ENCODE data around the gene FCHSD1. TPM values are rescaled to one million over a fixed set of nuclear protein-coding genes. Genes with fewer than 3 reads are reported as not detected.

The FCHSD1 gene
- total and polyA plus RNA-seq, 2 donors (not counting 1 experiment from before 2014, with no cell fraction given), result 123 to 193 TPM

- no peak for TF ChIP-seq EZH2 (IDR thresholded peaks at IDR 0.05; ENCODE audit: borderline replicate concordance, insufficient read depth, low read depth, low read length, poor library complexity, severe bottlenecking)
- TF ChIP-seq, protein P1, sequence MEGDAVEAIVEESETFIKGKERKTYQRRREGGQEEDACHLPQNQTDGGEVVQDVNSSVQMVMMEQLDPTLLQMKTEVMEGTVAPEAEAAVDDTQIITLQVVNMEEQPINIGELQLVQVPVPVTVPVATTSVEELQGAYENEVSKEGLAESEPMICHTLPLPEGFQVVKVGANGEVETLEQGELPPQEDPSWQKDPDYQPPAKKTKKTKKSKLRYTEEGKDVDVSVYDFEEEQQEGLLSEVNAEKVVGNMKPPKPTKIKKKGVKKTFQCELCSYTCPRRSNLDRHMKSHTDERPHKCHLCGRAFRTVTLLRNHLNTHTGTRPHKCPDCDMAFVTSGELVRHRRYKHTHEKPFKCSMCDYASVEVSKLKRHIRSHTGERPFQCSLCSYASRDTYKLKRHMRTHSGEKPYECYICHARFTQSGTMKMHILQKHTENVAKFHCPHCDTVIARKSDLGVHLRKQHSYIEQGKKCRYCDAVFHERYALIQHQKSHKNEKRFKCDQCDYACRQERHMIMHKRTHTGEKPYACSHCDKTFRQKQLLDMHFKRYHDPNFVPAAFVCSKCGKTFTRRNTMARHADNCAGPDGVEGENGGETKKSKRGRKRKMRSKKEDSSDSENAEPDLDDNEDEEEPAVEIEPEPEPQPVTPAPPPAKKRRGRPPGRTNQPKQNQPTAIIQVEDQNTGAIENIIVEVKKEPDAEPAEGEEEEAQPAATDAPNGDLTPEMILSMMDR (IDR thresholded peaks at IDR 0.05), result no peak
- ChIA-PET POLR2A (interaction anchor here (0.7 to 4.4 kb wide), 4 partner anchors 8 to 24 kb away, joined by 3 to 34 read pairs (median 7); partner anchors contain the start of genes HDAC3 and RELL2), CTCF (interaction anchor here (0.7 to 28.1 kb wide), 8 partner anchors 9 to 971 kb away, joined by 3 to 760 read pairs (median 21); partner anchors contain the start of genes HDAC3, RELL2 and TAF7)
- Mint-ChIP-seq H3K4me3 (peak overlapping the region; percentile 93), H3K4me1 (peaks cover 68% of the 10 kb centered on the region), H3K27ac (peak overlapping the region; percentile 81), H3K27me3 (no peaks in the 10 kb centered on the region), H3K9me3 (ENCODE audit: insufficient read depth) (no peaks in the 10 kb centered on the region)
- 71% methylated on average over 2 of the region's 9 CpGs for WGBS (ENCODE audit: insufficient coverage)
- H3K4me2 ChIP-seq (replicated peaks; ENCODE audit: low read depth, low read length, poor library complexity, severe bottlenecking), result peak overlapping the region; percentile 84
- no peaks in the 10 kb centered on the region for H3K27me3 ChIP-seq (replicated peaks in 1 of 4; ENCODE audit: control extremely low read depth in 1 of 4, control insufficient read depth in 3 of 4, insufficient read depth in 4 of 4, low read length in 3 of 4)
- peak overlapping the region; percentile 11 to 92 for H3K27ac ChIP-seq (ENCODE audit: low read length in 2 of 2)
- no peak for ATAC-seq (ENCODE audit: low read depth)
- H3K9me3 ChIP-seq (ENCODE audit: control extremely low read depth in 1 of 3, control insufficient read depth in 2 of 3, insufficient read depth in 1 of 3, low read length in 2 of 3), result peaks cover 0 to 4% (median 0%) of the 10 kb centered on the region in 3 donors
- H4K20me1 ChIP-seq (ENCODE audit: control insufficient read depth, insufficient read depth, low read length, poor library complexity, severe bottlenecking), result peaks cover 9% of the 10 kb centered on the region
- peaks cover 2 to 15% of the 10 kb centered on the region in 2 experiments for H3K36me3 ChIP-seq (replicated peaks in 1 of 2; ENCODE audit: control extremely low read depth in 1 of 2, control insufficient read depth in 1 of 2, extremely low read depth in 1 of 2, insufficient read depth in 2 of 2, low read length in 1 of 2)
- intact Hi-C loops (cut with micrococcal nuclease), result no loop called here
- peak overlapping the region; percentile 93 for H3K9ac ChIP-seq (ENCODE audit: low read length)
- peak overlapping the region in 3 of 5 experiments; percentile 13 to 92 (median 84) for H3K4me3 ChIP-seq (ENCODE audit: control extremely low read depth in 1 of 5, extremely low read depth in 1 of 5, insufficient read depth in 1 of 5, low read depth in 2 of 5, low read length in 4 of 5)
- H3K4me1 ChIP-seq (ENCODE audit: control insufficient read depth in 2 of 2, insufficient read depth in 2 of 2, low read length in 2 of 2), result peaks cover 37 to 48% of the 10 kb centered on the region in 2 donors
- H2AFZ ChIP-seq (ENCODE audit: insufficient read depth, low read depth, low read length, poor library complexity, severe bottlenecking), result no peak overlapping the region
- no peak for DNase-seq
- H3K79me2 ChIP-seq (ENCODE audit: control insufficient read depth, insufficient read depth, low read length), result peaks cover 91% of the 10 kb centered on the region
Measured at GRCh38 chr5:141615991-141616720, 35.1 kb downstream of the FCHSD1 start.

DNA sequence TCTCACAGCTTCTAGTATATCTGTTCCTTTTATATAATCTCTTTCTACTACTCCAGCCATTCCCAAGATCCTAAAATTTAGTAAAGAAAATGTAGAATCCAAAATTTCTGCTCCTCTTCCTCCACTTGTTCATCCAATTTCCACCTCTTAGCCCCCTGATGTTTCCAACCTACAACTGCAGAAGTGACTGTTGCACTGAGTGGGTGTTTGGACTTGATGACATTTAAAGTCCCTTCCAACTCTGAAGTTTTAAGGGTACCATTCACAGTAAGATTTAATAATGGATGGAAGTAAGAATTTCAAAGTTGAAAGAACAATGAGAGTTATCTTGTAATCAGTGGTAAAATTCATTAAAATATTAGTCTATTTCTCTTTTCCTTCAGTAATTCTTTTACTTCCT lies 37.9 kb downstream of the FCHSD1 start:
- peaks cover 73% of the 10 kb centered on the region for H3K4me1 Mint-ChIP-seq
- DNase-seq (no peak), ATAC-seq (ENCODE audit: low read depth) (no peak)
- intact Hi-C loops (cut with micrococcal nuclease), result no loop called here
- Histone ChIP-seq H3K27ac (ENCODE audit: low read length in 2 of 2) (peak overlapping the region in 1 of 2 donors; percentile 12), H4K20me1 (ENCODE audit: control insufficient read depth, insufficient read depth, low read length, poor library complexity, severe bottlenecking) (peaks cover 15% of the 10 kb centered on the region), H3K4me1 (ENCODE audit: control insufficient read depth in 2 of 2, insufficient read depth in 2 of 2, low read length in 2 of 2) (peaks cover 41 to 60% of the 10 kb centered on the region in 2 donors), H3K4me3 (ENCODE audit: control extremely low read depth in 1 of 5, extremely low read depth in 1 of 5, insufficient read depth in 1 of 5, low read depth in 2 of 5, low read length in 4 of 5) (no peak overlapping the region), H3K79me2 (ENCODE audit: control insufficient read depth, insufficient read depth, low read length) (peaks cover 99% of the 10 kb centered on the region), H3K36me3 (replicated peaks in 1 of 2; ENCODE audit: control extremely low read depth in 1 of 2, control insufficient read depth in 1 of 2, extremely low read depth in 1 of 2, insufficient read depth in 2 of 2, low read length in 1 of 2) (peaks cover 0 to 2% of the 10 kb centered on the region in 2 experiments), H3K4me2 (replicated peaks; ENCODE audit: low read depth, low read length, poor library complexity, severe bottlenecking) (peak overlapping the region; percentile 9), H3K9ac (ENCODE audit: low read length) (no peak overlapping the region), H3K27me3 (replicated peaks in 1 of 4; ENCODE audit: control extremely low read depth in 1 of 4, control insufficient read depth in 3 of 4, insufficient read depth in 4 of 4, low read length in 3 of 4) (no peaks in the 10 kb centered on the region), H3K9me3 (ENCODE audit: control extremely low read depth in 1 of 3, control insufficient read depth in 2 of 3, insufficient read depth in 1 of 3, low read length in 2 of 3) (peaks cover 0 to 4% (median 0%) of the 10 kb centered on the region in 3 donors), H2AFZ (ENCODE audit: insufficient read depth, low read depth, low read length, poor library complexity, severe bottlenecking) (no peak overlapping the region)
- H3K27me3 Mint-ChIP-seq, result no peaks in the 10 kb centered on the region
- H3K9me3 Mint-ChIP-seq (ENCODE audit: insufficient read depth), result no peaks in the 10 kb centered on the region
- TF ChIP-seq EZH2 (IDR thresholded peaks at IDR 0.05; ENCODE audit: borderline replicate concordance, insufficient read depth, low read depth, low read length, poor library complexity, severe bottlenecking), result no peak
- TF ChIP-seq, protein P1 (IDR thresholded peaks at IDR 0.05), result no peak
- CTCF ChIA-PET, result interaction anchor here (1.0 to 28.1 kb wide), 3 partner anchors 21 to 28 kb away, joined by 3 to 760 read pairs (median 5); no protein-coding TSS in a partner anchor
- POLR2A ChIA-PET, result no interaction called here
- H3K4me3 Mint-ChIP-seq, result no peak overlapping the region
- no peak overlapping the region for H3K27ac Mint-ChIP-seq

Data from B cell (primary cell).